H1 (cell line): ENCODE measurements around the gene LIMS1.

Experiments
- CTCF ChIP-seq, 3 experiments: IDR thresholded peaks; 1 replicate in 2 of 3; 2 replicates in 1 of 3; pipeline versions ENCODE4 v1.5.1 to v1.6.1; 2011; ENCODE audit warnings: low read length in 3 of 3, mild to moderate bottlenecking in 3 of 3, inconsistent platforms in 2 of 3, low read depth in 1 of 3, moderate library complexity in 1 of 3; ENCODE audit not compliant: insufficient read depth in 1 of 3; ENCODE audit errors: control extremely low read depth in 1 of 3
- EZH2 ChIP-seq: fragments of 200-600 bp; sonication (generic); IDR thresholded peaks from 2 replicates; pipeline ENCODE4 v1.7.1; 2012; ENCODE audit warnings: low read depth, mild to moderate bottlenecking, moderate library complexity, low read length, inconsistent platforms; ENCODE audit not compliant: severe bottlenecking
- HDAC6 ChIP-seq: IDR thresholded peaks from one replicate; pipeline ENCODE4 v1.7.1; 2012; ENCODE audit warnings: low read depth, mild to moderate bottlenecking, inconsistent platforms, low read length, moderate library complexity
- POLR2A ChIP-seq, 2 experiments: IDR thresholded peaks; 1 replicate in 1 of 2; 2 replicates in 1 of 2; pipeline ENCODE4 v1.6.1; 2011; ENCODE audit warnings: low read depth in 2 of 2, low read length in 2 of 2, mild to moderate bottlenecking in 2 of 2; ENCODE audit errors: control extremely low read depth in 1 of 2
- POLR2AphosphoS5 ChIP-seq: IDR thresholded peaks from 2 replicates; pipeline ENCODE4 v1.6.1; 2011; ENCODE audit warnings: low read depth, low read length
- RNF2 ChIP-seq: fragments of 200-900, 300-1000 bp; sonication (generic); IDR thresholded peaks from 2 replicates; pipeline ENCODE4 v1.7.1; 2016; ENCODE audit warnings: borderline replicate concordance, low read depth, mild to moderate bottlenecking, antibody characterized with exemption, low read length; ENCODE audit not compliant: poor library complexity, severe bottlenecking; ENCODE audit errors: missing control alignments
- TCF12 ChIP-seq: IDR thresholded peaks from 2 replicates; pipeline ENCODE4 v1.6.1; 2011; ENCODE audit warnings: low read depth, mild to moderate bottlenecking, low read length
- USF2 ChIP-seq: IDR thresholded peaks from 2 replicates; pipeline ENCODE4 v1.6.1; 2011; ENCODE audit warnings: low read length, improper control_type of control experiment

- TF ChIP-seq EZH2: no peak
- no peak for TF ChIP-seq HDAC6
- no peak for TF ChIP-seq POLR2AphosphoS5
- TF ChIP-seq CTCF (IDR thresholded peaks at IDR 0.05; ENCODE audit: control extremely low read depth in 1 of 3, insufficient read depth in 1 of 3, low read depth in 1 of 3, low read length in 3 of 3): no peak
- no peak for TF ChIP-seq USF2
- TF ChIP-seq POLR2A (IDR thresholded peaks at IDR 0.05; ENCODE audit: control extremely low read depth in 1 of 2, low read depth in 2 of 2, low read length in 2 of 2): no peak; a peak in 1 of 3 replicates
- no peak for TF ChIP-seq TCF12
- TF ChIP-seq RNF2: no peak
Measured at GRCh38 chr2:108534584-108535356, 500 bp downstream of the LIMS1 start.
